IPS-NIHi7 (cell line): Measurements from ENCODE around the gene ZNF319.

Experiments
- DNase-seq: peaks from one replicate; pipeline ENCODE4 v3.0.0; 2012; ENCODE audit warnings: mixed read lengths; ENCODE audit errors: extremely low spot score

ZNF319 gene

GRCh38 chr16:57999971-58000705 lies at the start of gene ZNF319:
Gene ZNF319, minus strand, starts transcription at chr16:58000672. Its CDS starts 2,407 bp downstream, at chr16:57998265.
- peak; percentile 35 for DNase-seq

- DNase-seq, result no peak
These were observed 49.0 kb upstream of the ZNF319 start for GRCh38 chr16:58049232-58050185.

- no peak for DNase-seq
These were observed 48.2 kb upstream of the ZNF319 start for GRCh38 chr16:58048494-58049231.

- peak; percentile 58 for DNase-seq
These were observed 47.3 kb upstream of the ZNF319 start for GRCh38 chr16:58047557-58048348.

- DNase-seq, result no peak
These were observed 46.5 kb upstream of the ZNF319 start for GRCh38 chr16:58046936-58047335.

GRCh38 chr16:58046054-58046881 lies 45.8 kb upstream of the ZNF319 start:
- DNase-seq, result no peak

GRCh38 chr16:58045096-58045495 lies 44.6 kb upstream of the ZNF319 start:
- DNase-seq, result no peak

GRCh38 chr16:58044266-58045019 lies 44.0 kb upstream of the ZNF319 start:
- no peak for DNase-seq

- DNase-seq, result no peak
These were observed 43.2 kb upstream of the ZNF319 start for GRCh38 chr16:58043571-58044155.

GRCh38 chr16:58042886-58043515 lies 42.5 kb upstream of the ZNF319 start:
- no peak for DNase-seq

GRCh38 chr16:58042001-58042885 lies 41.8 kb upstream of the ZNF319 start:
- DNase-seq, result no peak

- DNase-seq, result no peak
These were observed 41.1 kb upstream of the ZNF319 start for GRCh38 chr16:58041628-58041955.

GRCh38 chr16:58040945-58041627 lies 40.6 kb upstream of the ZNF319 start:
- no peak for DNase-seq

GRCh38 chr16:58040496-58040846 lies 40.0 kb upstream of the ZNF319 start:
- no peak for DNase-seq

GRCh38 chr16:58039829-58040495 lies 39.5 kb upstream of the ZNF319 start:
- DNase-seq, result no peak

- no peak for DNase-seq
These were observed 37.8 kb upstream of the ZNF319 start for GRCh38 chr16:58038219-58038641.
